ENCODE results near the gene PURA. TPM values are rescaled to one million over a fixed set of nuclear protein-coding genes. Genes with fewer than 3 reads are reported as not detected.

PURA gene
- total RNA-seq, 1 donor from 2014 or later: 9.2 TPM

GRCh38 chr5:140142856-140143255 is 28.9 kb downstream of the PURA start:
- FAIRE-seq (no peak), DNase-seq (ENCODE audit: low read depth) (no peak)
- Histone ChIP-seq H3K9ac (ENCODE audit: low read length) (no peak overlapping the region), H3K4me2 (ENCODE audit: low read length) (no peak overlapping the region), H4K20me1 (ENCODE audit: insufficient read depth, low read length) (peaks cover 78% of the 10 kb centered on the region), H3K4me3 (ENCODE audit: insufficient read depth, low read depth, low read length) (no peak overlapping the region), H3K79me2 (ENCODE audit: insufficient read depth, low read length) (peaks cover 2% of the 10 kb centered on the region), H2AFZ (ENCODE audit: low read depth, low read length) (no peak overlapping the region), H3K9me3 (ENCODE audit: insufficient read depth, low read depth, low read length) (no peaks in the 10 kb centered on the region), H3K4me1 (ENCODE audit: insufficient read depth, low read length) (no peaks in the 10 kb centered on the region), H3K27ac (ENCODE audit: low read depth, low read length) (no peak overlapping the region), H3K27me3 (ENCODE audit: insufficient read depth, low read length) (peaks cover 10% of the 10 kb centered on the region), H3K36me3 (ENCODE audit: insufficient read depth, low read length) (no peaks in the 10 kb centered on the region)
- Mint-ChIP-seq H3K9me3 (ENCODE audit: unreplicated experiment) (peaks cover 2% of the 10 kb centered on the region), H3K27me3 (ENCODE audit: low read depth, unreplicated experiment) (peaks cover 53% of the 10 kb centered on the region), H3K27ac (ENCODE audit: unreplicated experiment) (no peak overlapping the region), H3K4me1 (ENCODE audit: low read depth, unreplicated experiment) (no peaks in the 10 kb centered on the region), H3K4me3 (ENCODE audit: unreplicated experiment) (no peak overlapping the region), H3K36me3 (ENCODE audit: low read depth, unreplicated experiment) (no peaks in the 10 kb centered on the region)
- TF ChIP-seq CTCF (IDR thresholded peaks at IDR 0.05; ENCODE audit: insufficient read depth, low read depth, low read length): no peak
- TF ChIP-seq EZH2 (IDR thresholded peaks at IDR 0.05; ENCODE audit: insufficient read depth, low read length): no peak

GRCh38 chr5:140143521-140144258 is 29.8 kb downstream of the PURA start:
- peaks cover 2% of the 10 kb centered on the region for H3K79me2 ChIP-seq (ENCODE audit: insufficient read depth, low read length)
- Mint-ChIP-seq H3K27me3 (ENCODE audit: low read depth, unreplicated experiment) (peaks cover 61% of the 10 kb centered on the region), H3K4me1 (ENCODE audit: low read depth, unreplicated experiment) (no peaks in the 10 kb centered on the region), H3K4me3 (ENCODE audit: unreplicated experiment) (no peak overlapping the region), H3K36me3 (ENCODE audit: low read depth, unreplicated experiment) (no peaks in the 10 kb centered on the region), H3K9me3 (ENCODE audit: unreplicated experiment) (peaks cover 2% of the 10 kb centered on the region), H3K27ac (ENCODE audit: unreplicated experiment) (no peak overlapping the region)
- no peak overlapping the region for H3K4me3 ChIP-seq (ENCODE audit: insufficient read depth, low read depth, low read length)
- no peak overlapping the region for H3K9ac ChIP-seq (ENCODE audit: low read length)
- no peaks in the 10 kb centered on the region for H3K9me3 ChIP-seq (ENCODE audit: insufficient read depth, low read depth, low read length)
- no peaks in the 10 kb centered on the region for H3K36me3 ChIP-seq (ENCODE audit: insufficient read depth, low read length)
- TF ChIP-seq CTCF (IDR thresholded peaks at IDR 0.05; ENCODE audit: insufficient read depth, low read depth, low read length): no peak
- no peak for TF ChIP-seq EZH2 (IDR thresholded peaks at IDR 0.05; ENCODE audit: insufficient read depth, low read length)
- FAIRE-seq: no peak
- H2AFZ ChIP-seq (ENCODE audit: low read depth, low read length): no peak overlapping the region
- no peak overlapping the region for H3K27ac ChIP-seq (ENCODE audit: low read depth, low read length)
- no peak for DNase-seq (ENCODE audit: low read depth)
- H4K20me1 ChIP-seq (ENCODE audit: insufficient read depth, low read length): peaks cover 83% of the 10 kb centered on the region
- peaks cover 10% of the 10 kb centered on the region for H3K27me3 ChIP-seq (ENCODE audit: insufficient read depth, low read length)
- no peak overlapping the region for H3K4me2 ChIP-seq (ENCODE audit: low read length)
- no peaks in the 10 kb centered on the region for H3K4me1 ChIP-seq (ENCODE audit: insufficient read depth, low read length)

GRCh38 chr5:140145256-140145655 is 31.3 kb downstream of the PURA start:
- Histone ChIP-seq H3K36me3 (ENCODE audit: insufficient read depth, low read length) (no peaks in the 10 kb centered on the region), H3K27ac (ENCODE audit: low read depth, low read length) (no peak overlapping the region), H3K79me2 (ENCODE audit: insufficient read depth, low read length) (peaks cover 2% of the 10 kb centered on the region), H3K9me3 (ENCODE audit: insufficient read depth, low read depth, low read length) (no peaks in the 10 kb centered on the region), H3K4me2 (ENCODE audit: low read length) (peak overlapping the region; percentile 94), H3K4me1 (ENCODE audit: insufficient read depth, low read length) (no peaks in the 10 kb centered on the region), H3K4me3 (ENCODE audit: insufficient read depth, low read depth, low read length) (no peak overlapping the region), H4K20me1 (ENCODE audit: insufficient read depth, low read length) (peaks cover 92% of the 10 kb centered on the region), H3K9ac (ENCODE audit: low read length) (no peak overlapping the region), H2AFZ (ENCODE audit: low read depth, low read length) (peak overlapping the region; percentile 32), H3K27me3 (ENCODE audit: insufficient read depth, low read length) (peaks cover 10% of the 10 kb centered on the region)
- Mint-ChIP-seq H3K4me1 (ENCODE audit: low read depth, unreplicated experiment) (no peaks in the 10 kb centered on the region), H3K9me3 (ENCODE audit: unreplicated experiment) (peaks cover under 1% of the 10 kb centered on the region), H3K27me3 (ENCODE audit: low read depth, unreplicated experiment) (peaks cover 59% of the 10 kb centered on the region), H3K4me3 (ENCODE audit: unreplicated experiment) (peak overlapping the region; percentile 73), H3K27ac (ENCODE audit: unreplicated experiment) (no peak overlapping the region), H3K36me3 (ENCODE audit: low read depth, unreplicated experiment) (no peaks in the 10 kb centered on the region)
- no peak for TF ChIP-seq CTCF (IDR thresholded peaks at IDR 0.05; ENCODE audit: insufficient read depth, low read depth, low read length)
- TF ChIP-seq EZH2 (IDR thresholded peaks at IDR 0.05; ENCODE audit: insufficient read depth, low read length): no peak
- FAIRE-seq (no peak), DNase-seq (ENCODE audit: low read depth) (no peak)
